PFSK-1 (cell line): ENCODE data around the gene DNAJC30. TPM values are rescaled to one million over a fixed set of nuclear protein-coding genes. Genes with fewer than 3 reads are reported as not detected.
A peak's percentile ranks its signal among the peaks of the same experiment; 100 is the strongest.

Experiments
- FOXP2 ChIP-seq: optimal IDR thresholded peaks from 2 replicates; pipeline ENCODE3; 2011; ENCODE audit warnings: borderline replicate concordance, control low read depth, inconsistent platforms; ENCODE audit not compliant: insufficient read depth; ENCODE audit errors: extremely low read length, extremely low read depth
- POLR2AphosphoS5 ChIP-seq: IDR thresholded peaks from 2 replicates; pipeline ENCODE4 v1.6.1; 2012; ENCODE audit warnings: low read depth, mild to moderate bottlenecking, control low read depth, low read length, moderate library complexity
- SIN3A ChIP-seq: IDR thresholded peaks from 2 replicates; pipeline ENCODE4 v1.6.1; 2012; ENCODE audit warnings: mild to moderate bottlenecking, low read length, moderate library complexity, borderline replicate concordance; ENCODE audit not compliant: insufficient read depth
- TAF1 ChIP-seq: IDR thresholded peaks from 2 replicates; pipeline ENCODE4 v1.6.1; 2012; ENCODE audit warnings: low read length, control low read depth, borderline replicate concordance; ENCODE audit not compliant: insufficient read depth
- polyA plus RNA-seq: library from polyadenylated mRNA; unstranded; fragments of >200 nt; gene quantifications from one replicate; pipeline ENCODE4 v1.2.1, GENCODE V29; 2012; ENCODE audit warnings: low read depth, missing spikeins; ENCODE audit not compliant: insufficient read length
- TF ChIP-seq, protein P1 (sequence below), 2 experiments: IDR thresholded peaks; 2 replicates each; pipeline versions ENCODE4 v1.6.1 to v1.8.0; 2011 to 2012; ENCODE audit warnings: low read depth in 2 of 2, low read length in 2 of 2, control low read depth in 1 of 2, inconsistent platforms in 1 of 2, mild to moderate bottlenecking in 1 of 2, moderate library complexity in 1 of 2; ENCODE audit not compliant: insufficient read depth in 1 of 2

DNAJC30 gene
- 6.2 TPM for polyA plus RNA-seq

- TF ChIP-seq FOXP2 (peak; percentile 12), POLR2AphosphoS5 (peak; percentile 96), SIN3A (peak; percentile 45; the same call in 1 of the 2 replicates), TAF1 (peak; percentile 86; the same call in 1 of the 2 replicates)
- TF ChIP-seq, protein P1, sequence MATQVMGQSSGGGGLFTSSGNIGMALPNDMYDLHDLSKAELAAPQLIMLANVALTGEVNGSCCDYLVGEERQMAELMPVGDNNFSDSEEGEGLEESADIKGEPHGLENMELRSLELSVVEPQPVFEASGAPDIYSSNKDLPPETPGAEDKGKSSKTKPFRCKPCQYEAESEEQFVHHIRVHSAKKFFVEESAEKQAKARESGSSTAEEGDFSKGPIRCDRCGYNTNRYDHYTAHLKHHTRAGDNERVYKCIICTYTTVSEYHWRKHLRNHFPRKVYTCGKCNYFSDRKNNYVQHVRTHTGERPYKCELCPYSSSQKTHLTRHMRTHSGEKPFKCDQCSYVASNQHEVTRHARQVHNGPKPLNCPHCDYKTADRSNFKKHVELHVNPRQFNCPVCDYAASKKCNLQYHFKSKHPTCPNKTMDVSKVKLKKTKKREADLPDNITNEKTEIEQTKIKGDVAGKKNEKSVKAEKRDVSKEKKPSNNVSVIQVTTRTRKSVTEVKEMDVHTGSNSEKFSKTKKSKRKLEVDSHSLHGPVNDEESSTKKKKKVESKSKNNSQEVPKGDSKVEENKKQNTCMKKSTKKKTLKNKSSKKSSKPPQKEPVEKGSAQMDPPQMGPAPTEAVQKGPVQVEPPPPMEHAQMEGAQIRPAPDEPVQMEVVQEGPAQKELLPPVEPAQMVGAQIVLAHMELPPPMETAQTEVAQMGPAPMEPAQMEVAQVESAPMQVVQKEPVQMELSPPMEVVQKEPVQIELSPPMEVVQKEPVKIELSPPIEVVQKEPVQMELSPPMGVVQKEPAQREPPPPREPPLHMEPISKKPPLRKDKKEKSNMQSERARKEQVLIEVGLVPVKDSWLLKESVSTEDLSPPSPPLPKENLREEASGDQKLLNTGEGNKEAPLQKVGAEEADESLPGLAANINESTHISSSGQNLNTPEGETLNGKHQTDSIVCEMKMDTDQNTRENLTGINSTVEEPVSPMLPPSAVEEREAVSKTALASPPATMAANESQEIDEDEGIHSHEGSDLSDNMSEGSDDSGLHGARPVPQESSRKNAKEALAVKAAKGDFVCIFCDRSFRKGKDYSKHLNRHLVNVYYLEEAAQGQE (IDR thresholded peaks at IDR 0.05; ENCODE audit: insufficient read depth in 1 of 2, low read depth in 2 of 2, low read length in 2 of 2) = 0 out of 4 replicates have a peak, but pooled peaks of 1 of the 2 experiments have one; percentile 2
These were observed at the start of gene DNAJC30, which contains the start of gene BUD23 for GRCh38 chr7:73683056-73683787. TSS of gene DNAJC30 (minus strand) at chr7:73683453. CDS start at chr7:73683423, 30 bp downstream. TSS of gene BUD23 (plus strand) at chr7:73683597. CDS start at chr7:73683626, 29 bp downstream.

DNA sequence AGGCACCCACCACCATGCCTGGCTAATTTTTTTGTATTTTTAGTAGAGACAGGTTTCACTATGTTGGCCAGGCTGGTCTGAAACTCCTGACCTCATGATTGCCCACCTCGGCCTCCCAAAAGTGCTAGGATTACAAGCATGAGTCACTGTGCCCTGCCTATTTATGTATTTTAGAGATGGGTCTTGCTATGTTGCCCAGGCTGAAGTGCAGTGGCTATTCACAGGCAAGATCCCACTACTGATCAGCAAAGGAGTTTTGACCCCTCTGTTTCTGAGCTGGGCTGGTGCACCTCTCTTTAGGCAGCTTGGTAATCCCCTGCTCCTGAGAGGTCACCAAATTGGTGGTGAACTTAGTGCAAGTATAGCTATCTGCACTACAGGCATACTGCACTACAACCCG, 49.1 kb upstream of the DNAJC30 start:
- TF ChIP-seq TAF1 (no peak), SIN3A (no peak), POLR2AphosphoS5 (no peak), FOXP2 (no peak)
- TF ChIP-seq, protein P1 (IDR thresholded peaks at IDR 0.05; ENCODE audit: insufficient read depth in 1 of 2, low read depth in 2 of 2, low read length in 2 of 2) = no peak

DNA sequence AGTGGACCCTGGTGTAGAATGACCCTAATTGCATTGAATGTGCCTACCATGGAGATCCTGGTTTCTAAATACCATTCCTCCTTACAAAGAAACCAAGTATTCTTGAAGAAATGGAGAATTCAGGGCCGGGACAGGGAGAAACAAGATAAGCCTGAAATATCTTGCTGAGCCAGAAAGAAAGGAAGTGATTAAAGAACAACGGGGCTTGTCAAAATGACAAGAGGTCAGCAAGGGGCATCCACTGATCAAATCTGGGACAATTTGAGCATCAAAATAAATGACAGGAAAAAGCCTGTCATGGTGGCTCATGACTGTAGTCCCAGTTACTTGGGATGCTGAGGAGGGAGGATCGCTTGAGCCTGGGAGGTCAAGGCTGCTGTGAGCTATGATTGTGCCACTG, 47.2 kb upstream of the DNAJC30 start:
- no peak for TF ChIP-seq FOXP2
- TF ChIP-seq, protein P1 (IDR thresholded peaks at IDR 0.05; ENCODE audit: insufficient read depth in 1 of 2, low read depth in 2 of 2, low read length in 2 of 2) = no peak
- no peak for TF ChIP-seq TAF1
- no peak for TF ChIP-seq POLR2AphosphoS5
- TF ChIP-seq SIN3A = no peak

DNA sequence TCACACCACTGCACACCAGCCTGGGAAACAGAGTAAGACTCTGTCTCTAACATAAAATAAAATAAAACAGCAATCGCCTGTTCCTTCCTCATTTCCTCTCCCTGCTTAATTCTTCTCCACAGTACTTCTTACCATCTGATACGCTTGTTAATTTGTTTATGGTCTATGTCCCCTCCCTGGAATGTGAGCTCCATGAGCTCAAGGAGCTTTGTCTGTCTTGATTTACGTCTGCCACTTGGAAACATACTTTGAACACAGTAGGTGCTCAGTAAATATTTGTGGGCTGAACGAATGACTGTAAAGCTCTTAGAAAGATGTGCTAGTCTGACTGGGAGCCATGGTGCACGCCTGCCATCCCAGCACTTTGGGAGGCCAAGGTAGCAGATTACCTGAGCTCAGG, 45.3 kb upstream of the DNAJC30 start:
- TF ChIP-seq SIN3A = no peak
- no peak for TF ChIP-seq FOXP2
- no peak for TF ChIP-seq TAF1
- TF ChIP-seq, protein P1 (IDR thresholded peaks at IDR 0.05; ENCODE audit: insufficient read depth in 1 of 2, low read depth in 2 of 2, low read length in 2 of 2) = no peak
- no peak for TF ChIP-seq POLR2AphosphoS5
